Fibroblast of the conjunctiva (primary cell): ENCODE data around the gene TAF4B.
"Not testable (repeated sequence)": the region's sequence is repeated elsewhere in the genome, so short reads cannot be mapped to it uniquely, and the experiment has no call there.

Source experiments
- DNase-seq: peaks from one replicate; pipeline ENCODE4 v3.0.0-alpha.2; 2010; ENCODE audit warnings: low read depth

Gene TAF4B

DNA sequence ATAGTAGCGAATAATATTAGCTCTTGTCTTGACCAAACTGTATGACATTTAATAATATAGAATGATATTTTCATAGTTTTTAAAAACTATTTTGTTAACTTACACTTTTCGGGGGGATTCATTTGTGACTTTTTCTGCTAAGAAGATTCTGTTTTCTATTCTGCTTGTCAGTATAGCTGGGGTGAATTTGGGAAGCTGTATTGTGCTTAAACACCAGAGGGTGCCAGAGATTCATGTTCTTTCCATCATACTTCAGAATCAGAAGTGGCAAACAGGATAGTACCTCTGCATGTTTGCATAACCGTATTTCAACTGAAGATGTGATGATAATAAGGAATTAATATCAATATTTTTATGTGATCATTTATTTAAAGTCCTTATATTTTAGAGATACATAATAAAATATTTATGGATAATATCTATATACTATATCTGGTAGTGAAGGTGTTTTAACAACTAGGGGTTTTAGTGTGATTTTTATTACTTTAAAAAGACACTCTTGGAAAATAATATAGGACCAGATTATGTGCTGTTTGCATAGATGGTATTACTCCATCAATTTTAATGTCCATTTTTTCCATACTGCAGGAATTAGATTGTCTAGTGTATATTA is 81.0 kb downstream of the TAF4B start:
- DNase-seq, result peak; percentile 44

DNA sequence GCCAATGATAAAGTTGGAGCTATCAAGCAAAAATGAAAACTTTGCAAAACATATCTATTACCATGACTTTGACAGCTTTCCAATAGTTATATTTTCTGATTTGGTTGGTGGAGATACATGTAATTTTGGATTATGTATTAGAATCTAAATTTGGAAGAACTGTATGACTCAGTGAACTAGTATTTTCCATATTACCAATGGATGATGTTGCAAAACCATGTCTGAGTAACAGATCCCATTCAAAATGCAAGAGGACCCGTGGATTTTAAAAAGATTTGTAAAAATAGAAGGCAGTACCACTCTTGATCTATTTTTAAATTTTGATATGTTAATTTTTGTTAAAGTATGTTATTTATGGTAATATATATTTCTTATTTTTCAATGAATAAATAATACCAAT is 83.0 kb downstream of the TAF4B start:
- DNase-seq, result peak; percentile 28

DNA sequence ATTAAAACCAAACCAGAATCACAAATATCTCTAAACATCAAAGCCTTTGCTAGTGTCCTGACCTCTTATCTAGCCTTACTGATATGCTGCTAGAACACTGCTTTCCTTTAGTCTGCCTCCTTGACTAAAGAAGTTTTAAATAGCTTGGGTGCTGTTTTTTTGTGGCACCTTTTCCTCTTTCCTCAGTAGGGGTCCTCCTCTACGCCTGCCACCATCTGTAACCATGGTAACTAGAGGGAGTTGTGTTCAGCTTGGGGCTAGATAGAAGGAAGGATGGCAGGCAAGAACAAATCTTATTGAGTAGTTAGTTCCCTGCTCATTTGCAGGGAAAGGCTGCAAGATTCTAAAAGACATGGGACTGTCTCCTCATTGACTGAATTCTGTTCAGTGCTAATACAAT is 86.0 kb downstream of the TAF4B start:
- no peak for DNase-seq

DNA sequence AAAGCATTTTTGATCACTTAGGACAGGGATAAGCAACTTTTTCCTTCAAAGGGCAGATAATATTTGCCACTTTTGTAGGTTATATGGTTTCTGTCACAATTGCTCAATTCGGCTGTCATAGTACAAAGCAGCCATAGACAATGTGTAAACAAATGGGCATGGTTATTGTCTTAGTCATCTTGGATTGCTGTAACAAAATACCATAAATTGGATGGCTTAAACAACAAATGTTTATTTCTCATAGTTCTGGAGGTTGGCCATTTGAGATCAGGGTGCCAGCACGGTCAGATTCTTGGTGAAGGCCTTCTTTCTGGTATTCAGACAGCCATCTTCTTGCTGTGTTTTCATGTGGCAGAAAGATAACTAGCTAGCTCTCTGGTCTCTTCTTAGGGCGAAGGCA is 91.2 kb downstream of the TAF4B start:
- no peak for DNase-seq

DNA sequence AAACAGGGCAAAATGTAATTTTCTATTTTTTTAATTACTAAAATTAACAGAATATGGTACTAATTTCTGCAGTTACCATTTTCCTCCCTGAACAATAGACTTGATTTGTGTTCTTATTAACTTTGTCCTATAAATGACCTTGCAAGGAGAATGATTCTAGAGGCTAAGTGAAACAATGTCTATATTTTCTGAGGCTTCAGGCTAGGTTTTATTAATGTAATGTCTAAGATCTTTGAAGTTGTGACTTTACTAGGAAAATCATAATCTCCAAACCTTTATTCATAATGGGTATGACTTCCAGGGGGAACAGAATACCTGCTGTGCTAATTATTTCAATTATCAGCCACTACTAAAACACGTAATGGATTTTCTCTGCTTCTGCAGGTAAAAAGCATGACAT is 94.4 kb downstream of the TAF4B start:
- DNase-seq, result no peak

DNA sequence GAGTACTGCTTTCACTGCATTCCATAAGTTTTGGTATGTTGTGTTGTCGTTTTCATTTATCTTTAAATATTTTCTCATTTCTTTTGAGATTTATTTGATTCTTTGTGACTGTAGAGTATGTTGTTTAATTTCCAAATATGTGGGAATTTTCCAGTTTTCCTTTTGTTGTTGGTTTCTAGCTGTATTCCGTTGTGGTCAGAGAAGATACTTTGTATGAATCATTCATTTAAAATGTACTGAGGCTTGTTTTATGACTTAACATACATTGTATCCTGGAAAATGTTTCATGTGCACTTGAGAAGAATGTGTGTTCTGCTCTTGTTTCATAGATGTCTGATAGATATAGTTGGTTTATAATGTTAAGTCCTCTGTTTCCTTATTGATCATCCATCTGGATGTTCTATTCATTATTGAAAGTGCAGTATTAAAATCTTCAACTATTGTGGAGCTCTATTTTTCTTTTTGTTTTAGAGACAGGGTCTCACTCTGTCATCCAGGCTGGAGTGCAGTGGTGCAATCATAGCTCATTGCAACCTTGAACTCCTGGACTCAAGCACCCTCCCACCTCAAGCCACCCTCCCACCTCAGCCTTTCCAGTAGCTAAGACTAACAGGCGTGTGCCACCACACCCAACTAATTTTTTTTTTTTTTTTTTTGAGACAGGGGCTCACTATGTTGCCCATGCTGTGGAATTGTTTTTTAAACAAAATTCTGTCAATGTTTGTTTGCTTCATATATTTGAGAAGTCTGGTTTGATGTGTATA is 96.8 kb downstream of the TAF4B start:
- DNase-seq, result no peak

DNA sequence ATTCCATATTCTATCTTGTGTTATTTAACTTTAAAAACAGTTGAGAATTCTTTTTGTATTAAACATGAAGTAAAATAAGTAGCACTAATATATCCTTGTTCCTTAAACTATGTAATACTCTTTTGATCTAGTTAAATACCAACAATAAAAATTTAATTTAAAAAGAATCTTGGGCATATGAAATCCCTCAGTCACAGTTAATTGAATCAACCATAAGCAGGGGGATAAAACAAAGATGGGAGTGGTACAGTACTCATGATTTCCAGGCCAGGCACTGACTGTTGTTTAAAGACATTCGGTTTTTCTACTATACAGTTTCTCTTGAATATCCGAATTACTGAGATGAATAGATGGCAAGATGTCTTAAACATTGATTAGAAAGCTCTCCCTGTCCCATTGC is 99.5 kb downstream of the TAF4B start:
- DNase-seq, result no peak

- no peak for DNase-seq
Measured at GRCh38 chr18:26327062-26327461, 100.8 kb downstream of the TAF4B start.

DNA sequence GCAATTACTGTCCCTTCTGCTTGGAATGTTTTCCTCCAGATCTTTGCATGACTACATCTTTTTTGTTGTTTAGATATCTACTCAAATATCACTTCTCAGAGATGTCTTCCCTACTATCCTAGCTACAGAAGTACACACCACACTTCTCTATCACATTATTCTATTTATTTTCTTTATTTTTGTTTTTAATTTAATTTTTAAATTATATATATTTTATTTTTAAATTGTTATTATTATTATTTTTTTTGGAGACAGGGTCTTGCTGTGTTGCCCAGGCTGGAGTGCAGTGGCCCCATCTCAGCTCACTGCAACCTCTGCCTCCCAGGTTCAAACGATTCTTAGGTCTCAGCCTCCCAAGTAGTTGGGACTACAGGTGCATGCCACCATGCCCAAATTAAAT is 106.7 kb downstream of the TAF4B start:
- no peak for DNase-seq

DNA sequence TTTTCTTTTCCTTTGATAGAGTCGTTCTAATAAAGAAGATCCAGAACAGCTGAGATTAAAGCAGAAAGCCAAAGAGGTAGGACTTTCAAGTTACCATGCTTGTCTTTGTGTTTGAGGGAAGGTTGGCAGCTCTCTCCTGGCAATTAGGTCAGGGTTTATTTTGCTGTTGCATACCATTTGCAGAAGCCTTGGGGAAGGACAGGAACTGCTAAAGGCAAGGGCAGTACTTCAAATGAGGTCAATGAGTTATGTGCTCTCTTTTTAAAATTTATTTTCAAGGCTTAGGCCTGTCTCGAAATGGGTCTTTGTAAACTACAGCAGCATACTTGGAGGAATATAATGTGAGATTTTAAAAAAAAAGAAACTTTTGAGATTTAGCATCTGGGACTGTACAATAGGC is 108.9 kb downstream of the TAF4B start:
- DNase-seq, result peak; percentile 35

DNA sequence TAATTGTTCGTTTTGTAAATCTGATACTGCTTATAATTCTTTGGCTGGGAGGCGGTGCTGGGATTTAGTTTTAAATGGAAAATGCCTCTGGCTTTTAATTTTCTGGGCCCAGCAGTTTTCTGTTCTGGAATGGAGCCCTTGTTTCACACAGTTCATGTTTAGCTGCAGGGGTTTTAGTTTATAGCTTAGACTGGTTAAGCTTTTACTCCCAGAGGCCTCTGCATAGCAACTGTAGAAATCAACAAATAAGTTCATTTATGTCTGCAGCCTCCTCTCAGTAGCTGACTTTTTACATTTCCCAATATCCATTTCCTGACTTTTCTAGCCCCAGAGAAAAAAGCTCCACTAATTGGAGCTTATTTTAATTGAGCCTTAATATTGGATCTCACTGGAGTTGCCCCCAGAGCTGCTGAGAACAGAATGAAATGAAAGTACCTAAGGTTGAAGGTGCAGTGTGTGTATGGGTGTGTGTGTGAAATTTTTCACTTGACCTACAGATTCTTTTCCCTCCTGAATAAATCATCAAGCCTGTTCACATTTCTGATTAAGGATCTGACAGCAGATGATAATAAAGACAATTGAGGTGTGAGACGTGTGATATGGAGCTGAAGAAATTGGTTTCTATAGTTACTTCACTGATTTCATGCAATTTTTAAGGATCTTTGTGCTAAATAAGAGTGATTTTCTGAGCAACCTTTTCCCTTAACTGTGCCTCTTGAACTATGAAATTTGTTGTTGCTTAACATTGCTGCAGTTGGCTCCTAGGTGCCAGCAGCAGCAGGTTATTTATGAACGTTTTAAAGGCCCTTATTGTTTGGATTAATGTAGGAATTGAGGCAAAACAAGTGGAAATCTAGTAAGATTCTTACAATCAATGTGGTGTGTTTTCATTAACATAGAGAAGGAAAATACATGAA is 109.6 kb downstream of the TAF4B start:
- peak; percentile 51 for DNase-seq

DNA sequence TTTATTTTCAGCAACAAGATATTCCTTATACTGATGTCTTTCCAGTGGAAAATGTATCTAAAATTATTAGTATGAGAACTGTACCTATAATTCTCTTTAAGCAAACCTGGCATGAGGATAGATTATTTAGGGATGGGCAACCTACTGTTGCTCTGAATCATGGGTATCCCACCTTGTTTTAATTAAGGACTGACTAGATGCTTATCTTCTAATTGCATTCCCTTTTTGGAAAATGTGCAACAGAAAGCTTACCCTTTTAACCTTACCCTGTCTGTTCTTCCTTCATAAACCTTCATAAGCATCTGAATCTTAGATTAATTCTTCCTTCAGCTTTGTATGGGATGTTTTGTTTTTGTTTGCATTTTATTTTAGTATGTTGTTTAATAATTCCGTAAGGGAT is 110.3 kb downstream of the TAF4B start:
- no peak for DNase-seq

DNA sequence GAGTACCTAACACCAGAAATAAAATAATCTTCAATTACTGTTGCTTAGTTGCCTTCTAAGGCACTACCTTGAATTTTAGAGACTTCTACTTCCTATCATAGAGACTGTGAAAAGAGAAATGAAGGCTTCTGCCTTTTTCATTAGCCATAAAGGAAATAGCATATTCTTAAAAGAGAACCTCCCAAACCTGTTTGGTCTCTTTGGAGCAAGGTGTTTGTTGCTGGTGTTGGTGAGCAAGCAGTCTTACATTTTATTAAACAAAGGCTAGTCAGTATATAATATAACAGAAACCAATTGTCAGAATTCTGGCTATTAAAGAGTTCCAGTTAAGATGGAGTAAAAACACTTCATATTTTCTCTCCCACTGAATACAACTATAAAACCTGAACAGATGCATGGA is 116.4 kb downstream of the TAF4B start:
- DNase-seq, result no peak

DNA sequence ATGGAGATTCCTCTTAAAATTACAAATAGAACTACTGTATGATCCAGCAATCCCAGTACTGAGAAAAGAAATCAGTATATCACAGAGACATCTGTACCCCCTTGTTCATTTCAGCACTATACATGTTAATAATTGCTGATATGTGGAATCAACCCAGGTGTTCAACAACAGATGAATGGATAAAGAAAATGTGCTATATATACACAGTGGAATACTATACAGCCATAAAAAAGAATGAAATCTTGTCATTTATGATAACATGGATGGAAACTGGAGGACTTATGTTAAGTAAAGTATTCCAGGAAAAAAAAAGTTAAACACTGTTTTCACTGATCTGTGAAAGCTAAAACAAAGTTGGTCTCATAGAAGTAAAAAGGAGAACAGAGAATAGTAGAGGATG is 124.7 kb downstream of the TAF4B start:
- DNase-seq, result no peak

- no peak for DNase-seq
Measured at GRCh38 chr18:26356045-26356785, 130.0 kb downstream of the TAF4B start.

DNA sequence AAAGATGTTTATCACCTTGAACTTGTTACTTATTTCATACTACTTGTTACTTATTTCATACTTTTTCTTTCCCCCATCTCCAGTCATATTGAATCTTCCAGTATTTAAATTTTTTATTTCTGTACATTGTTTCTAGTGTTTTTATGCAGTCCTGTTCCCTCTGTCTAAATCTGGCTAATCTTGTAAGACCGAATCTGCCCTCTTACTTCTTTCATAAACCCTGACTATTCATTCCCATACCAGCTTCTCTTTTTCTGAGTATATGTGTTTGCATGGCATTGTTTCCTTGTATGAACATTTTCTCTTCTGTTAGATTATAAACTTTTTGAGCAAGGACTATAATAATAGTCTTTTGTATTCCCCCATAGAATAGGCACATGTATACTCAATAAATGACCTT is 131.7 kb downstream of the TAF4B start:
- no peak for DNase-seq

GRCh38 chr18:26362021-26362420 is 135.8 kb downstream of the TAF4B start:
- no peak for DNase-seq

- no peak for DNase-seq
Measured at GRCh38 chr18:26367425-26367824, 141.2 kb downstream of the TAF4B start.

- DNase-seq, result no peak
Measured at GRCh38 chr18:26370037-26370436, 143.8 kb downstream of the TAF4B start.

DNA sequence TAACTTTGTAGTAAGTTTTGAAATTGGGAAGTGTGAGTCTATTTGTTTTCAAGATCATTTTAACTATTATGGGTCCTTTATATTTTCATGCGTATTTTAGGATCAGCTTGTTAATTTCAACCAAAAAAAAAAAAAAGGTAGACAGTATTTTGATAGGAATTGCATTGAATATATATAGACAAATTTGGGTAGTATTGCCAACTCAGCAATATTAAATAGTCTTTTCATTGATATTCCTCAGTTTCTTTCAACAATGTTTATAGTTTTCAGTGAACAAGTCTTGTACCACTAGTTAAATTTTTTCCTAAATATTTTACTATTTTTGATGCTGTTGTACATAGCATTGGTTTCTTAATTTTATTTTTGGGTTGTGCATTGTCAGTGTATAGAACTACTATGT is 149.9 kb downstream of the TAF4B start:
- DNase-seq, result no peak

DNA sequence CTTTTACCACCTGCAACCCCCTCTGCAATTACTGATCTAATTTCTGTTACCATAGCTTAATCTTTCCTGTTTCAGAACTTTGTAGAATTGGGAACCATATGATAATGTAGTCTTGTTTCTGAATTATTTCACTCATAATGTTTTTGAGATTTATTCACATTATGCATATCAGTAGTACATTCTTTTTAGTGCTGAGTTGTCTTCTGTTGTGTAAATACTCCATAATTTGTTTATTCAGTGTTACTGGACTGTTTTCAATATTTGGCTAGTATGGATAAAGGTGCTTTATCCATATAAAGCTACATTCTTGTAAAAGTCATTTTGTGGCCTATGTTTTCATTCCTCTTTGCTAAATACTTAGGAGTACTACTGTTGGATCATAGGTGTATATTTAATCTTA is 152.5 kb downstream of the TAF4B start:
- DNase-seq, result no peak

DNA sequence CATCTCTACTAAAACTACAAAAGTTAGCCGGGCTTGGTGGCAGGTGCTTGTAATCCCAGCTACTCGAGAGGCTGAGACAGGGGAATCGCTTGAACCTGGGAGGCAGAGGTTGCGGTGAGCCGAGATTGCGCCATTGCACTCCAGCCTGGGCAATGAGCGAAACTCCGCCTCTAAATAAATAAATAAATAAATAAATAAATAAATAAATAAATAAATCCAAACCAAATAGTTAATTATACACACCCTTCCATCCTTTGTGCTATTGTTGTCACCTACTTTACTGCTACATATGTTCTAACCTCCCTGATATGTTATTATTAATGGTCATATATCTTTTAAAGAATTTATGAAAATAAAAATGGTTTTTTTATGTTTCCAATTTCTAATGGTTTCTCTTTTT is 155.3 kb downstream of the TAF4B start:
- DNase-seq, result not testable (repeated sequence)
